Naive B cell (primary cell): ENCODE data around the gene UBN1. TPM values are rescaled to one million over a fixed set of nuclear protein-coding genes. Genes with fewer than 3 reads are reported as not detected.

Experiments
- ATAC-seq, 2 donors: fragments of 150-1000 bp; cut with Tn5 transposase; 2 replicates each; pipeline ENCODE4 v1.10.0; 2021; ENCODE audit warnings: low read depth in 2 of 2, mild to moderate bottlenecking in 2 of 2, moderate library complexity in 2 of 2
- DNase-seq: peaks from one replicate; pipeline ENCODE4 v3.0.0; 2022
- H3K27ac Mint-ChIP-seq, 6 donors: one replicate each; pipeline ENCODE4 v1.8.0; 2020 to 2022; ENCODE audit warnings: mild to moderate bottlenecking in 6 of 6, mixed read lengths in 6 of 6, moderate library complexity in 5 of 6, inconsistent platforms in 2 of 6
- H3K27me3 Mint-ChIP-seq, 3 donors: one replicate each; pipeline ENCODE4 v1.8.0; 2021 to 2022; ENCODE audit warnings: mixed read lengths in 3 of 3, mild to moderate bottlenecking in 1 of 3
- H3K36me3 Mint-ChIP-seq, 2 donors: one replicate each; pipeline ENCODE4 v1.8.0; 2020 to 2022; ENCODE audit warnings: mixed read lengths in 2 of 2, inconsistent platforms in 1 of 2, mild to moderate bottlenecking in 1 of 2
- H3K4me1 Mint-ChIP-seq, 3 donors: one replicate each; pipeline ENCODE4 v1.8.0; 2020 to 2022; ENCODE audit warnings: mixed read lengths in 3 of 3, inconsistent platforms in 1 of 3, mild to moderate bottlenecking in 1 of 3, moderate library complexity in 1 of 3
- H3K4me3 Mint-ChIP-seq, 8 donors: one replicate each; pipeline ENCODE4 v1.8.0; 2020 to 2022; ENCODE audit warnings: mild to moderate bottlenecking in 8 of 8, mixed read lengths in 8 of 8, moderate library complexity in 8 of 8, inconsistent platforms in 2 of 8
- H3K9me3 Mint-ChIP-seq, 7 donors: one replicate each; pipeline ENCODE4 v1.8.0; 2020 to 2022; ENCODE audit warnings: mixed read lengths in 7 of 7, mild to moderate bottlenecking in 5 of 7, inconsistent platforms in 2 of 7, moderate library complexity in 1 of 7
- polyA plus RNA-seq, 6 donors: library from polyadenylated mRNA; unstranded; fragments of 300-500 nt; fragmentation: Illumina TruSeq; gene quantifications; one replicate each; pipeline ENCODE4 v1.2.3, GENCODE V29; 2021; ENCODE audit warnings: low read depth in 6 of 6

The UBN1 gene, protein sequence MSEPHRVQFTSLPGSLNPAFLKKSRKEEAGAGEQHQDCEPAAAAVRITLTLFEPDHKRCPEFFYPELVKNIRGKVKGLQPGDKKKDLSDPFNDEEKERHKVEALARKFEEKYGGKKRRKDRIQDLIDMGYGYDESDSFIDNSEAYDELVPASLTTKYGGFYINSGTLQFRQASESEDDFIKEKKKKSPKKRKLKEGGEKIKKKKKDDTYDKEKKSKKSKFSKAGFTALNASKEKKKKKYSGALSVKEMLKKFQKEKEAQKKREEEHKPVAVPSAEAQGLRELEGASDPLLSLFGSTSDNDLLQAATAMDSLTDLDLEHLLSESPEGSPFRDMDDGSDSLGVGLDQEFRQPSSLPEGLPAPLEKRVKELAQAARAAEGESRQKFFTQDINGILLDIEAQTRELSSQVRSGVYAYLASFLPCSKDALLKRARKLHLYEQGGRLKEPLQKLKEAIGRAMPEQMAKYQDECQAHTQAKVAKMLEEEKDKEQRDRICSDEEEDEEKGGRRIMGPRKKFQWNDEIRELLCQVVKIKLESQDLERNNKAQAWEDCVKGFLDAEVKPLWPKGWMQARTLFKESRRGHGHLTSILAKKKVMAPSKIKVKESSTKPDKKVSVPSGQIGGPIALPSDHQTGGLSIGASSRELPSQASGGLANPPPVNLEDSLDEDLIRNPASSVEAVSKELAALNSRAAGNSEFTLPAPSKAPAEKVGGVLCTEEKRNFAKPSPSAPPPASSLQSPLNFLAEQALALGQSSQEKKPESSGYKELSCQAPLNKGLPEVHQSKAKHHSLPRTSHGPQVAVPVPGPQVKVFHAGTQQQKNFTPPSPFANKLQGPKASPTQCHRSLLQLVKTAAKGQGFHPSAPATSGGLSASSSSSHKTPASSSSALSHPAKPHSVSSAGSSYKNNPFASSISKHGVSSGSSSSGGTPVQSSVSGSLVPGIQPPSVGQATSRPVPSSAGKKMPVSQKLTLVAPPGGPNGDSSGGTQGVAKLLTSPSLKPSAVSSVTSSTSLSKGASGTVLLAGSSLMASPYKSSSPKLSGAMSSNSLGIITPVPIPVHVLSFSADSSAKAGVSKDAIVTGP (N-terminal part only)
- polyA plus RNA-seq, result 10 to 100 TPM in 4 of 6 donors, 1 to 10 TPM in 2; 4.3 to 19.2 (median 11.9) TPM

DNA sequence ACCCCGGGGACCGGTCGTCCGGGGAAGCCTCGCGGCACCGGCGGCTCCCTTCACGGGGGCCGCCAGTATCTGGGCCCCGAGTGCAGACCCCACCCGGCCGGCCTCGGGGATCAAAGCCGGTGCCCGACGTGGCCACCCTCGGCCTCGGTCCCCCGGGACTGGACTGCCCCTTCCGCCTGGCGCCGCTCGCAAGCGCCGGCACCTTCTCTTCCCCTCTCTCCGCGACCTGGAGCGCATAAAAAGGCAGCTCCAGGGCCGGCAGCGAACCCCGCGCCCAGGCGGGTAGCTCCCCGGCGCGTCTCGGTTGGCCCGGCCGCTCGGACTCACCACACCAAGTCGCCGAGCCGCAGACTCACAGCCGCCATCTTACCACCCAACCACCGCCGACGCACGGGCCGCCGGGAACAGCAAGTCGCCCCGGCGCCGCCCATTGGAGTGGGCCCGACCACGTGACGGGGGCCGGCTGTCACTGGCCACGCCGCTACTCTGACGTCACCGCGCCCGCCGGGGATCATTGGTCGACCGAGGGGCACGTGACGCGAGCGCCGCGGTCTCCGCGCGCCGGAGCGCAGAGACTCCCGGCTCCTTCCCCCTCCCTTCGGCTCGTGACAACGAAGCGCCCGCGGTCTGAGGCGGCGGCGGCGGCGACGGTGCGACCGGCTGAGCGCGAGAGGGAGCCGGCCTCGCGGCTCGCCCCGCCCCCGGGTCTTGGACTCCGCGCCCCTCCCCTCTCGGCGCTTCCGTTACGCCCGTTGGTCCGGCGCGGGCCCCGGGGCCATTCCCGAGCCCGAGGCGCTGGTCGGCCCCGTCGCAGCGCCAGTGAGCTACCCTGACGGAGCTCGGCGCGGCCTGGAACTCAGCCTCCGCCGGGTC, at the start of gene UBN1, which contains the start of gene GLYR1:
Gene UBN1 (plus strand): TSS at position 581 of the 873 bp plus-strand sequence. CDS start 5,437 bp downstream, outside the sequence.
Gene GLYR1 (minus strand): TSS at position 388 of the 873 bp plus-strand sequence. CDS start 23 bp downstream, at position 365.
- no peaks in the 10 kb centered on the region for H3K27me3 Mint-ChIP-seq
- H3K9me3 Mint-ChIP-seq, result no peaks in the 10 kb centered on the region
- peaks cover 28 to 51% (median 41%) of the 10 kb centered on the region in 3 donors for H3K4me1 Mint-ChIP-seq
- DNase-seq, result peak; percentile 100
- ATAC-seq, result peak; percentile 87 to 89
- H3K36me3 Mint-ChIP-seq, result no peaks in the 10 kb centered on the region
- H3K27ac Mint-ChIP-seq, result peak within 1 kb of the TSS; percentile 93 to 100 (median 96)
- H3K4me3 Mint-ChIP-seq, result peak within 1 kb of the TSS; percentile 87 to 97 (median 92)

DNA sequence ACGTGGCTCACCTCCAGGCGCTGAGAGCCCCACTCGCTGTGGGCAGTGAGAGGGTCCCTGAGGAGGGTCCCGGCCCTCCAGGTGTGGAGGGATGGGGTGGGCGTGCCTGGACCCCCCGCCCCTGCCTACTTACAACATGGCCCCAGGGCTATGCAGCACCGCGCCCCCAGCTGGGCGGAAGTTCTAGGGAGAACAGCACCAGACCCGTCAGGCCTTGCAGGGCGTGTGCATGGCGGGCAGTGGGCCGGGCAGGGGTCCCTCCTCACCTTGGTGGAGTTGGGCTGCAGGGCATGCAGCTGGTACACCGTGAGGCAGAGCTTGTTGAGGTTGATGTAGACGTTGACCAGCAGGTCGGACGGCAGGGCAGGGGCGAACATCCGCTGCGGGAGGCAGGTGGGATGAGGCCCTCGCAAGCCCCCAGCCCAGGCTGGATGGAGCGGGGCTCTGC, 49.5 kb upstream of the UBN1 start:
- no peak for DNase-seq

DNA sequence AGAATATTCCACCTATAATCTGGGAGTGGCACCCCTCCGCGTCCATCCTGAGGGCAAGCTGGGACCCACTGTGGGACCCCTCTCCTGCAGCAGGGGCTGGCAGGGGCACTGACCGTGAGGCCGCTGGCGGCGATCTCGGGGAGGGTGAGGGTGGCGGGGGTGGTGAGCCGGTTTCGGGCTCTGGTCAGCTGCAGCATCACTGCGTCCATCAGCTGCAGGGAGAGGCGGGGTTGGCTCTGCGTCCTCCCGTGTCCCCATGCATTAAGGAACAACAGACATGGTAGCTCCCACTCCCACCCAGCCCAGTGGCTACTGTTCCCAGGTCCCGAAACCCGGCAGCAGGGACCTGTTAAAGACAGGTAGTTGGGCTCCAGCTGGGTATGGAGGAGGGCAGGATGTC, 48.8 kb upstream of the UBN1 start:
- Mint-ChIP-seq H3K36me3 (no peaks in the 10 kb centered on the region), H3K4me3 (no peak overlapping the region), H3K27ac (no peak overlapping the region), H3K4me1 (peaks cover 11 to 29% (median 21%) of the 10 kb centered on the region in 3 donors), H3K27me3 (no peaks in the 10 kb centered on the region), H3K9me3 (no peaks in the 10 kb centered on the region)
- ATAC-seq, result no peak
- no peak for DNase-seq

More for the DNA sequence above, 49.5 kb upstream of the UBN1 start:
- no peaks in the 10 kb centered on the region for H3K27me3 Mint-ChIP-seq
- no peaks in the 10 kb centered on the region for H3K9me3 Mint-ChIP-seq
- H3K36me3 Mint-ChIP-seq, result no peaks in the 10 kb centered on the region
- no peak for ATAC-seq
- no peak overlapping the region for H3K27ac Mint-ChIP-seq
- H3K4me1 Mint-ChIP-seq, result peaks cover 11 to 23% (median 21%) of the 10 kb centered on the region in 3 donors
- H3K4me3 Mint-ChIP-seq, result no peak overlapping the region

DNA sequence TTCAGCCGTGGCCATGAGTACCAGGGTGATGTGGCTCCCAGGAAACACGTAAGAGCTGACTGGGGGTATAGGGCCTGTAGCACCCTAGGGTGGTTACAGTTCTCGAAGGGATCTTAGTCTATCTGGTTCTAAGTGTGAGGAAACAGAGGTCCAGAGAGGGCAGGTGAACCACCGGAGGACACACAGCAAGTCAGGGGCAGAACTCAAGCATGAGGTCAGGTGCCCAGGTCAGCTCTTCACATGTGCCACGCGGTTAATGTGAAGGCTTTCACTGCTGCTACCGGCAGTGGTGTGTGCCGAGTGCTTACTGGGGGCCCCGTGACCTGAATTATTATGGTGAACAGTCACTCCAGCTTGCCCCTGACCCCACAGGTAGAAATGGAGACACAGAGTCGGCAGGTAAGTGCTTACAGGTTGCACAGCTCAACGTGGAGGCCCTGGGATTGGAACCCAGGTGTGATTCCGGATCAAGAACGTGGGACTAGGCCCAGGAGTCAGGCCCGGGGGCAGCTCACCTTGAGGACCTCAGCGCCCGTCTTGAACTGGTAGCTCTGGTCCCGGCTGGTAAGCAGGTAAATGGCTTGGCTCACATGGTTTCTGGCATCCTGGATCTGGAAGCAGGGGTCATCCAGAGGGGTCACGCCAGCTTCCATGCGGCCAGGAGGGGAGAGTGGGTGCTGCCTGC, 48.0 kb upstream of the UBN1 start:
- peak overlapping the region in 4 of 8 donors; percentile 15 to 87 (median 46) for H3K4me3 Mint-ChIP-seq
- no peaks in the 10 kb centered on the region for H3K36me3 Mint-ChIP-seq
- no peak overlapping the region for H3K27ac Mint-ChIP-seq
- H3K27me3 Mint-ChIP-seq, result no peaks in the 10 kb centered on the region
- ATAC-seq (no peak), DNase-seq (no peak)
- H3K4me1 Mint-ChIP-seq, result peaks cover 15 to 36% (median 21%) of the 10 kb centered on the region in 3 donors
- H3K9me3 Mint-ChIP-seq, result no peaks in the 10 kb centered on the region

DNA sequence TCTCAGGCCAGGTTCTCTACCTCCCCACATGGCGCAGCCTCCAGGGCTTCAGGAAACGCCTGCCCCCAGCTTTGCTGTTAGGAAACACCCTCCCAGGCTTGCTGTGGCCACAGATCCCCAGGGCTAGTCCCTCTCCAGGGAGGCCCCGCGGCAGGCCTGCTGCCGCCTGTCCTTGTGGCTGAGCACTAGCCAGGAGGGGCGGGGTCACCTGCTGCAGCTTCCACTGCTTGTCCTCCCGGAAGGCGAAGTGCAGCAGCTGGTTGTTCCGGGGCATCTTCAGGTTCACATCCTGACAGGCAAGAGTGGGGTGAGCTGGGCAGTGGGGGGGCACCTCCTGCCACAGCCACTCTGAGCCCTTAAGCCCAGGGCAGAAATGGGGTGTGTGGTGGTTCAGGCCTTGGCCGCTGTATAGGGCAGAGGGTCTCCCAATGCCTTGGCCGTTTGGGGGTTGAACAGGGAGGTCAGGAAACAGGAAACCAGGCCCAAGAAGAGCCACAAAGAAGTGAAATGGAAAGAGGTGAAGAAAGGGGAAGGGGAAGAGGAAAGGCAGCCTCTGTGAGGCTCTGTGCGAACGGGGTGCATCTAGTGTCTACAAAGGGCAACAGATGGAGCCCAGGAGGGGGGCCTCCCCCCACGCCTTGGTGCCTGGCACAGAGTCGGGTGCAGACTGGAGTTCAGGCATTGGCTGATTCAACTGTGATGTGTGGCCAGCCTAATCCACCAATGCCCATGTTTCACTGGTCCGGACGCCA, 46.8 kb upstream of the UBN1 start:
- Mint-ChIP-seq H3K36me3 (no peaks in the 10 kb centered on the region), H3K4me1 (peaks cover 15 to 36% (median 21%) of the 10 kb centered on the region in 3 donors), H3K4me3 (peak overlapping the region; percentile 55 to 87 (median 81)), H3K27me3 (no peaks in the 10 kb centered on the region), H3K27ac (peak overlapping the region in 5 of 6 donors; percentile 18 to 94 (median 73)), H3K9me3 (no peaks in the 10 kb centered on the region)
- no peak for ATAC-seq
- DNase-seq, result no peak

DNA sequence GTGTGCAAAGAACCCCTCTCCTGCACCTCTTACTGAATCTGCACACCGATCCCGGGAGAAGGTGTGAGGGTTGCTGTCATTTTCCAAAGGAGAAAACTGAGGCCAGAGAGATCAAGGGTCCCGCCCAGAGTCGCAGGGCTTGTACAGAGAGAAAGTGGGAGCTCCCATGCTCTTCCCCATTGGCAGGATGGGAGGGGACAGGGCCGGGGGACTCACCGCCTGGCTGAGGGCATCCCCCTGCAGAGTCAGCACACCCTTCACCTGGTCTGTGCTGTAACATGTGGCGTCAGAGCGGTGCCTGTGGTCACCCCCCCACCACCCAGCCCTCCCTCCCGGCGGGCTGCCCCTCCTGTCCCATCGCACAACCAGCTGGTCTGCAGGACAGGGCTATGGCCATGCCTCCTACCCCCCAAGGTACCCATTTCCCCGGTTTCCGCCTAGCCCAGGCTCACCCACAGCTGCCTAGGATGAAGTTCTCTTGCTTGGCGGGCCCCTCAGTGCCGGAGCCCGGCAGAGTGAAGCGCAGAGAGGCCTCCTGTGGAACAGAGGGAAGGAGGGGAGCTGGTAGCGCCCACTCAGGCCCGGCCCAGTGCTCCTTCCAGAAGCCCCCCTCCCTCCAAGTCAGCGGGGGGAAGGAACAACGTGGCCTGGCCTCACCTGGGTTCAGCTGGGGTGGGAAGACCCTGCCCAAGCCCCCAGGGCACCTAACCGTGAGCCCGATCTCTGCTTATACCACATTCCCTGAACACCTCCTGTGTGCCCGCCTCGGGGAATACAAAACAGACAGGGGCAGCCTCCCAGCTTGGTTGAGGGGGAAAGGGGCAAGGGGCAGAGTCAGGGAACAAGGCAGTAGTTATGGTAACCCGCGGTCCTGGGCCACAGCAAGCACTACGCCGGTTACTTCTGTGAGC, 46.0 kb upstream of the UBN1 start:
- H3K9me3 Mint-ChIP-seq, result no peaks in the 10 kb centered on the region
- no peaks in the 10 kb centered on the region for H3K27me3 Mint-ChIP-seq
- H3K4me1 Mint-ChIP-seq, result peaks cover 15 to 38% (median 21%) of the 10 kb centered on the region in 3 donors
- ATAC-seq (no peak), DNase-seq (peak; percentile 12)
- peak overlapping the region in 4 of 6 donors; percentile 62 to 94 (median 88) for H3K27ac Mint-ChIP-seq
- peak overlapping the region; percentile 85 to 94 (median 88) for H3K4me3 Mint-ChIP-seq
- H3K36me3 Mint-ChIP-seq, result no peaks in the 10 kb centered on the region

DNA sequence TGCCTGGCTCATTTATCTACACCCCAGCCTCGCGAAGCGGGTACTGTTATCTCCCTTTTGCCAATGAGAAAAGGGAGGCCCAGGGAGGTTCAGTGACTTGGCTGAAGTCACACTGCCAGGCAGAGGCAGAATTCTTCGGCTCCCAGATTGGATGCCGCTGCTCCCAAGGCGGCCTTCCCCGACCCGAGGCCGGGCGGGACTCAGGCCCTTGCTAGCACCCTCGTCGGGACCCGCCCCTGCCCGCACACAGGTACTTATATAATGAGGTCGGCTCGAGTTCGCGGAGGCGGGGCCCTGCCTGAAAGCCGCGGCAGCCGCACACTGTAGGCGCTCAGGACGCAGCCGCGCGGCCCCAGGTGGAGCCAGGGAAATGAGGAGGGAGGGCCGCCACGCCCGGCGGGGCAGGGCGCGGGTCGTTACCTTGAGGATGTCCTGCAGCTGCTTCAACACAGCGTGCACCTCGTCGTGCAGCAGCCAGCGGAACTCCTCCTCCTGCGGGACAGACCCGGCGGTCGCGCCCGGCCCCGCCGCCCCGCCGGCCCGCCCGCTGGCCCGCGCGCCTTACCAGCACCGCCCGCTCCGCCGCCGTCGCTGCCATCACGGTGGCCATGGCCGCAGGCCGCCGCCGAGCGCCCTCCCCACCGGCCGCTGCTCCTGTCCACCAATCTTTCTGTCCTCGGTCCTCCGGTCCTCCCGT, 45.2 kb upstream of the UBN1 start, which contains the start of gene ROGDI:
Gene ROGDI (minus strand): TSS at position 672 of the 697 bp plus-strand sequence. CDS start 62 bp downstream, at position 610.
- peak; percentile 73 to 77 for ATAC-seq
- DNase-seq, result peak; percentile 88
- peak within 1 kb of the TSS; percentile 57 to 93 (median 75) for H3K27ac Mint-ChIP-seq
- no peaks in the 10 kb centered on the region for H3K36me3 Mint-ChIP-seq
- no peaks in the 10 kb centered on the region for H3K27me3 Mint-ChIP-seq
- peak within 1 kb of the TSS; percentile 85 to 94 (median 88) for H3K4me3 Mint-ChIP-seq
- H3K4me1 Mint-ChIP-seq, result peaks cover 15 to 38% (median 21%) of the 10 kb centered on the region in 3 donors
- H3K9me3 Mint-ChIP-seq, result no peaks in the 10 kb centered on the region

DNA sequence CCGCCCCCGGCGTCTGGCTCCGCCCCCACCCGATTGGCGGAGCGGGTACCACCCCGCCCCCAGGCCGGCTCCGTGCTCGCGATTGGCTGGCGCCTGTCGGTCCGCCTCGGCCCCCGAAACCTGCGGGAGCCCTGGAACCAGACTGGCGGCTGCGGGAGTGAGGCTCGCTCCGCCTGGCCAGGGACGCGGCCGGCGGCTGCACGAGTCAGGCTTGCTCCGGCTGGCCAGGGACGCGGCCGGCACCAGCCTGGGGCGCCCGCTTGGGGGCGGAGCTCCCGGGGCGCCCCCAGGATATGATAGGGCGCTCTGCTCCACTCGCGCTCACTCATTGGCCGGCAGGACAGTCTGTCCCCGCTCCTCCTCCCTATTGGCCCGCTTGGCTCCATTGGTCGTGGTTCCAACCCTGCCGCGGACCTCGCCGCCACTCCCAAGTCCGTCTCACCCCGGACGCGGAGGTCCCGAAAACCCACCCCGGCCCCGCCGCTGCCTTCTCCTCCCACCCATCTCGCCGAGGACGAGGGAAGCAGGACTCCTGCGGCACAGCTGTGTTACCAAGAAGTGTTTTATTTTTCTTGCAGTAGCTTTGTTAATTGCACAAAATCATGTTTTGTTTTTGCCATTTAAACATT, 44.5 kb upstream of the UBN1 start:
- ATAC-seq, result peak; percentile 80 to 84
- no peaks in the 10 kb centered on the region for H3K9me3 Mint-ChIP-seq

DNA sequence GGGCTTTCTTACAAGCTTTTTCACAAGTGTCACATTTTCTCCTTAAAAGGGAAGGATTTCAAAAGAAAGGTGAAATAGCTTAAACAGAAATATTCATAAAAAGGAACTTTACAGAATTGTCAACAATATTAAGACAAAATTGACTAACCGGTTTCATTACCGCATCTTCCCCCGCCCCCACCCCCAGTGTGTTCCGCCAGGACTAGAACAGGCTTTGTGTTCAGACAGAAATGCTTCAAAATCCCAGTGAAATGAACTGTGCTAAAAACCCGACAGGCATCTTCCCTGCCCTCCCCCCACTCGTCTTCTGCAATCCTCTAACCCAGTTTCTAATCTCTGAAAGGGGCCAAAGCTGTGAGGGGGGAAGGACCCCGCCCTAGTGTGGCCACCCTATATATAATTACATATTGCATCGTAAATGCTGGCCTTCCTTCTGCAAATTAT, 43.9 kb upstream of the UBN1 start:
- Mint-ChIP-seq H3K27me3 (no peaks in the 10 kb centered on the region), H3K27ac (peak overlapping the region in 4 of 6 donors; percentile 28 to 82 (median 65)), H3K36me3 (no peaks in the 10 kb centered on the region), H3K9me3 (no peaks in the 10 kb centered on the region), H3K4me1 (peaks cover 15 to 38% (median 21%) of the 10 kb centered on the region in 3 donors), H3K4me3 (peak overlapping the region; percentile 81 to 92 (median 86))
- ATAC-seq (no peak), DNase-seq (no peak)

More for the DNA sequence above, 44.5 kb upstream of the UBN1 start:
- H3K4me3 Mint-ChIP-seq, result peak overlapping the region; percentile 81 to 94 (median 87)
- no peaks in the 10 kb centered on the region for H3K27me3 Mint-ChIP-seq
- DNase-seq, result peak; percentile 93
- peaks cover 15 to 38% (median 21%) of the 10 kb centered on the region in 3 donors for H3K4me1 Mint-ChIP-seq
- no peaks in the 10 kb centered on the region for H3K36me3 Mint-ChIP-seq
- peak overlapping the region; percentile 28 to 83 (median 70) for H3K27ac Mint-ChIP-seq
